ENCODE results near the gene PAAF1.

Gene PAAF1

DNA sequence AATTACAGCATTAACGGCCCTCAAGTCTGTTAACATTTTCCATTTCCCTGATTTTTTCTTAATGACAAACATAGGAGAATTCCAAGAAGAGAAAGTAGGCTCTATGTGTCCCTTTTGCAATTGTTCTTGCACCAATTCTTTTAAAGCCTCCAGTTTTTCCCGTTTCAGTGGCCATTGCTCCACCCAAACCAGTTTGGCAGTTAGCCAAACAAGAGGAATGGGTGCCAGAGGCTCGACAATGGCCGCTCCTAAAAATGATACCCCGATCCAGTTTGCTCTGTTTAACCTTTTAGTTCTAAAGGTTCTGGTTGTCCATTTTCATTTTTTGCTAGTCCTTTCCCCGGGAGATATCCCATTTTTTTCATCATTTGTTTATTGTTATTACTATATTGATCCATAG, 67.3 kb downstream of the PAAF1 start:
- H3K4me3 ChIP-seq (ENCODE audit: low read length), result no peak overlapping the region
- no peak for DNase-seq (ENCODE audit: low read depth)

DNA sequence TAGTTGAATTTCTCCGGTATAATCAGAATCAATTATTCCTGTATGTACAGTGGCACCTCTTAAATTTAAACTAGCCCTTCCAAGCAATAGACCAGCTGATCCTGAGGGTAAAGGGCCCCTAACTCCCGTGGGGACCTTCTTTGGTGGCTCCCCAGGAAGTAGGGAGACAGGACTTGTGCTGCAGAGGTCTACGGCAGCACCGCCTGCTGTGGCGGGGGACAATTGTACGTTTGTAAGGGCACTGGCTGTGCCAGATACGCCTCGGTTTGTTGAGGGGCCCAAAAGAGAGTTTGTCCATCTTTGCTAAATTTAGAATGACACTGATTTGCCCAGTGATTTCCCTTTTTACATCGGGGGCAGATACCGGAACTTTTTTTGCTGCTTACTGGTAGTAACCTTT, 68.1 kb downstream of the PAAF1 start:
- no peak overlapping the region for H3K4me3 ChIP-seq (ENCODE audit: low read length)
- DNase-seq (ENCODE audit: low read depth), result no peak
- TF ChIP-seq, protein P1, sequence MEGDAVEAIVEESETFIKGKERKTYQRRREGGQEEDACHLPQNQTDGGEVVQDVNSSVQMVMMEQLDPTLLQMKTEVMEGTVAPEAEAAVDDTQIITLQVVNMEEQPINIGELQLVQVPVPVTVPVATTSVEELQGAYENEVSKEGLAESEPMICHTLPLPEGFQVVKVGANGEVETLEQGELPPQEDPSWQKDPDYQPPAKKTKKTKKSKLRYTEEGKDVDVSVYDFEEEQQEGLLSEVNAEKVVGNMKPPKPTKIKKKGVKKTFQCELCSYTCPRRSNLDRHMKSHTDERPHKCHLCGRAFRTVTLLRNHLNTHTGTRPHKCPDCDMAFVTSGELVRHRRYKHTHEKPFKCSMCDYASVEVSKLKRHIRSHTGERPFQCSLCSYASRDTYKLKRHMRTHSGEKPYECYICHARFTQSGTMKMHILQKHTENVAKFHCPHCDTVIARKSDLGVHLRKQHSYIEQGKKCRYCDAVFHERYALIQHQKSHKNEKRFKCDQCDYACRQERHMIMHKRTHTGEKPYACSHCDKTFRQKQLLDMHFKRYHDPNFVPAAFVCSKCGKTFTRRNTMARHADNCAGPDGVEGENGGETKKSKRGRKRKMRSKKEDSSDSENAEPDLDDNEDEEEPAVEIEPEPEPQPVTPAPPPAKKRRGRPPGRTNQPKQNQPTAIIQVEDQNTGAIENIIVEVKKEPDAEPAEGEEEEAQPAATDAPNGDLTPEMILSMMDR (conservative IDR thresholded peaks at IDR 0.05; ENCODE audit: low read depth, low read length), result no peak

More for the DNA sequence above, 67.3 kb downstream of the PAAF1 start:
- TF ChIP-seq, protein P1 (conservative IDR thresholded peaks at IDR 0.05; ENCODE audit: low read depth, low read length), result no peak

DNA sequence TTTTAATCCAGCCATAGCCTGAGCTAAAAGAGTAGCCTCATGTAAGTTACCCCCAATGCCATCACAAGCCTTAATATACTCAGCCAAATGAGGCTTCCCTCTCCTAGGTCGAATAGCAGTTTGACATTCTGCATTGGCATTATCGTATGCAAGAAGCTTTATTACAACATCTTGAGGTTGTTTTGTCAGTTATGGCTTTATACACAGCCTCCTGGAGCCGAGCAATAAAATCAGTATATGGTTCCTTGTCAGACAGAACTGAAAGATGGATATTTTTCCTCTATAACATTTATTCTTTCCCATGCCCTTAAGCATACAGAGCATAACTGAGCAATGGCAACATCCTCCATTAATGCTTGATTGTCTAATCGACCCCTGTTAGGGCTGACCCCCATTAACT, 68.6 kb downstream of the PAAF1 start:
- H3K4me3 ChIP-seq (ENCODE audit: low read length), result no peak overlapping the region
- no peak for DNase-seq (ENCODE audit: low read depth)
- TF ChIP-seq, protein P1 (conservative IDR thresholded peaks at IDR 0.05; ENCODE audit: low read depth, low read length), result no peak

DNA sequence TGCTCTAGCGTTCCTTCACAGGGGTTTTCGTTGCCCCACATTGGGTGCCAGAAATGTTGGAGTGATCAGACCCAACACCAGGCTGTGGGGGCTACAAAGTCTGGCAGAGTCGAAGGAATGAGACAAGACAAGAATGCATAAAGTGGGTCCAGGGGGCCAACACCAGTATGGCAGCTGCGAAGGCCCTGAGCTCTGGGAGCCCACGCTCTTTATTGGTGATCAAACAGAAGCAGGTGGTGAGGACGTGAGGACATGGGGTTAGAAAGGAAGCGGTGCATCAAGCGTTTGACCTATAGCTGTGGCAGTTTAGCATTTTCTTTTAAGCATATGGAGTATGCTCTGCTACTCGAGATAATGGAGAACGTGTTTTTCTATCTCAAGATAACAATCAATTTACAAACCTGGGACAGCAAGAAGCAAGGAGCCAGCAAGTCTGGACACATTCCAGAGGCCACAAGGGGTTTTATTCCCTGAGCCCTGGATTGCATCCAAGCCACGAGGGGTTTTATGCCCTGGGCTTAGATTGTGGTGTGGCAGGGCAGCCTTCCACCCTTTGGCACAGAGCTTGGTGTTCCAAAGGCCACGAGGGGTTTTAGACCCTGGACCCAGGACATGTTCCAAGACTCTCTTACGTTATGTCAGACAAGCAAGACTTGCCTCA, 70.1 kb downstream of the PAAF1 start:
- DNase-seq (ENCODE audit: low read depth), result no peak
- H3K4me3 ChIP-seq (ENCODE audit: low read length), result no peak overlapping the region
- TF ChIP-seq, protein P1 (conservative IDR thresholded peaks at IDR 0.05; ENCODE audit: low read depth, low read length), result no peak

DNA sequence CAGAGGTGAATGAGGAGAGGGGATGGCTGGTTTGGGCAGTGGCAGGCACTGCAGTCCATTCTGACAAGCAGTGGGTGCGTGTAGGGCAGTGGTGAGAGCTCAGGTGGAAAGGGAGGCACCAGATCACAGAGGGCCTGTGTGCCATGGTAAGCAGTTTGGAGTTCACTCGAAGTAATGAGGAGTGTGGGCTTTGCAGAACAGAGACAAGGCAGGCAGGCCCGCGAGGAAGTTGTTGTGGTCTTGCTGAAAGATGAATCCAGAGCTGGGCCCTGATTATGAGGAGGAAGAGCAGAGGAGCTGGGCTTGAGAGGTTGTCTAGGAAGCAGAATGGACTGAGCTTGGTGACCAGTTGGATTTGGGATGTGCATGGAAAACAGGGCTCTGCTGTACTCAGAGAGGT, 72.4 kb downstream of the PAAF1 start:
- no peak overlapping the region for H3K4me3 ChIP-seq (ENCODE audit: low read length)
- TF ChIP-seq, protein P1 (conservative IDR thresholded peaks at IDR 0.05; ENCODE audit: low read depth, low read length), result no peak
- no peak for DNase-seq (ENCODE audit: low read depth)

DNA sequence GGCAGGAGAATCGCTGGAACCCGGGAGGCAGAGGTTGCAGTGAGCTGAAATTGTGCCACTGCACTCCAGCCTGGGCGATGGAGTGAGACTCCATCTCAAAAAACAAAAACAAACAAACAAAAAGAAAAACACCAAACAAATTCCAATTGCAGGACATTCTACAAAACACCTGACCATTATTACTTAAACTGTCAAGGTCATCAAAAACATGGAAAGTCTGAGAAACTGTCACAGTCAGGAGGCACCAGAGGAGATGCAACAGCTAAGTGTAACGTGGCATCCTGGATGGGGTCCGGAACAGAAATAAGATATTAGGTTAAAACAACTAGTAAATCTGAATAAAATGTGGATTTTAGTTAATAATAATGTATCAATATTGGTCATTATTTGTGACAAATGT, 73.1 kb downstream of the PAAF1 start:
- TF ChIP-seq, protein P1 (conservative IDR thresholded peaks at IDR 0.05; ENCODE audit: low read depth, low read length), result no peak
- no peak overlapping the region for H3K4me3 ChIP-seq (ENCODE audit: low read length)
- DNase-seq (ENCODE audit: low read depth), result no peak
